WI38 (cell line): ENCODE results near the gene COL18A1.
A peak's percentile ranks its signal among the peaks of the same experiment; 100 is the strongest.

Experiments used
- H3K4me3 ChIP-seq: 2 replicates; pipeline ENCODE4 v1.5.1; 2011; ENCODE audit warnings: low read depth, mild to moderate bottlenecking, control low read depth, low read length
- TF ChIP-seq, protein P1 (sequence below): IDR thresholded peaks from 2 replicates; pipeline ENCODE4 v1.5.1; 2012; ENCODE audit warnings: low read depth, mild to moderate bottlenecking, control low read depth, low read length

Gene COL18A1

GRCh38 chr21:45455674-45456583 lies 51.0 kb downstream of the COL18A1 start:
- TF ChIP-seq, protein P1, sequence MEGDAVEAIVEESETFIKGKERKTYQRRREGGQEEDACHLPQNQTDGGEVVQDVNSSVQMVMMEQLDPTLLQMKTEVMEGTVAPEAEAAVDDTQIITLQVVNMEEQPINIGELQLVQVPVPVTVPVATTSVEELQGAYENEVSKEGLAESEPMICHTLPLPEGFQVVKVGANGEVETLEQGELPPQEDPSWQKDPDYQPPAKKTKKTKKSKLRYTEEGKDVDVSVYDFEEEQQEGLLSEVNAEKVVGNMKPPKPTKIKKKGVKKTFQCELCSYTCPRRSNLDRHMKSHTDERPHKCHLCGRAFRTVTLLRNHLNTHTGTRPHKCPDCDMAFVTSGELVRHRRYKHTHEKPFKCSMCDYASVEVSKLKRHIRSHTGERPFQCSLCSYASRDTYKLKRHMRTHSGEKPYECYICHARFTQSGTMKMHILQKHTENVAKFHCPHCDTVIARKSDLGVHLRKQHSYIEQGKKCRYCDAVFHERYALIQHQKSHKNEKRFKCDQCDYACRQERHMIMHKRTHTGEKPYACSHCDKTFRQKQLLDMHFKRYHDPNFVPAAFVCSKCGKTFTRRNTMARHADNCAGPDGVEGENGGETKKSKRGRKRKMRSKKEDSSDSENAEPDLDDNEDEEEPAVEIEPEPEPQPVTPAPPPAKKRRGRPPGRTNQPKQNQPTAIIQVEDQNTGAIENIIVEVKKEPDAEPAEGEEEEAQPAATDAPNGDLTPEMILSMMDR, result no peak
- peak overlapping the region; percentile 32 for H3K4me3 ChIP-seq

DNA sequence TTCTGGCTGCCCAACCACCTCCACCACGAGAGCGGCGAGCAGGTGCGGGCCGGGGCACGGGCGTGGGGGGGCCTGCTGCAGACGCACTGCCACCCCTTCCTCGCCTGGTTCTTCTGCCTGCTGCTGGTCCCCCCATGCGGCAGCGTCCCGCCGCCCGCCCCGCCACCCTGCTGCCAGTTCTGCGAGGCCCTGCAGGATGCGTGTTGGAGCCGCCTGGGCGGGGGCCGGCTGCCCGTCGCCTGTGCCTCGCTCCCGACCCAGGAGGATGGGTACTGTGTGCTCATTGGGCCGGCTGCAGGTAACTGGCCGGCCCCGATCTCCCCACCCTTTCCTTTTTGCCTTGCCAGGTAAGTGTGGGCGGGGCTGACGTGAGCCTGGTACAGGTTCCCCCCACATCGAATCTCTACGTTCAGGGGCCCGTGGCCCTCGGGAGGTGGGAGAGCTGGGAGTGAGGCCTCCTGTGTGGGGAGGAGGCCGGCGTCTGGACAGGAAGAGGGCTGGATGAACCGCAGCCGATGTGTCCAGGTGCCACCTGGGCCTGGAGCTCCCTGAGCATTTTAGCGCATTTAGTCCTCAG lies 51.7 kb downstream of the COL18A1 start:
- H3K4me3 ChIP-seq, result no peak overlapping the region
- TF ChIP-seq, protein P1, result no peak

DNA sequence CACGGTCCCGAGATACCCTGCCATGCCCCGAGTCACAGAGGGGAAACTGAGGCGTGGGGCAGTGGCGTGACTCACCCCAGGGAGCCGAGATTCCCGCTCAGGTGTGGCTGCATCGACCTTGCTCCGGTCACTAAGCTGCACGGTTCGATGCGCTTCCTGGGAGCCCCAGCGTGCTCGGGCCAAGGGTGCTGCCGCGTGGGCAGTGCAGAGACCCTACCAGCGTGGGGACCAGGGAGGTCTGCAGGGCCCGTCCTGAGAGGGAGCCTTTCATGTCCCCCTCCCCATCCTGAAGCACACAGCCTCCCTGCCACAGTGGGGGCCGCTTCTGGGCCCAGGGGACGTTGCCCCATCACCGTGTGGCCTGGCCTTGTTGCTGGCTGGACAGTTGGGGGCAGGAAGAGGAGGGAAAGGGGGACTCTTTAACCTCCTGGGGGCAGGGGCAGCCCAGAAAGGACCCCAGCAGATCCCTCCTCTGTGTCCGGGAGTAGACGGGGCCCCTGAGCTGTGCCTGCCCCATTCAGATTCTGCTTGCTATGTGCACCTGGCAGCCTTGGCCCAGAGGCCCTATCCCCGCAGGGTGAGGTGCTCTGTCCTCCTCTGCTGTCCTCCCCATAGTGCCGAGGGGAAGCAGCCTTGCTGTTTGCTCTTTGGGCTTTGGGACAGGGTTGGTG lies 52.3 kb downstream of the COL18A1 start:
- TF ChIP-seq, protein P1, result no peak
- H3K4me3 ChIP-seq, result no peak overlapping the region

DNA sequence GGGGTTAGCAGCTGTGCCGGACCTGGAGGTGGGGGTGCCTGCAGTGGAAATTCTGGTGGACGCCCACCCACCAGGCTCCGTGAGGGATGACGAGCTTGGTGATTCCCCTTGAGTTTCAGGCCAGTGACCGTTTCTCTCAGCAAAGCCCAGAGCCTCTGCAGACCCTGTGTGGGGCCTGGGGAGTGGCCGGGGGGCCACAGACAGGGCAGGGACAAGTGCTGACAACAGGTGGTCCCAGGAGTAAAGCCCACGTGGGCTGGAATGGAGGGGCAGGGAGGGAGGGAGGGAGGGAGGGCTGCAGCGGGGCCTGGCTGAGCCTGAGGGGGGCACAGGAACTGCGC lies 52.8 kb downstream of the COL18A1 start:
- H3K4me3 ChIP-seq, result no peak overlapping the region
- TF ChIP-seq, protein P1, result no peak

- no peak overlapping the region for H3K4me3 ChIP-seq
Observed at GRCh38 chr21:45458281-45459170, 53.6 kb downstream of the COL18A1 start.

GRCh38 chr21:45459171-45460010 lies 54.4 kb downstream of the COL18A1 start:
- H3K4me3 ChIP-seq, result no peak overlapping the region
- TF ChIP-seq, protein P1, result no peak

More at GRCh38 chr21:45458281-45459170, 53.6 kb downstream of the COL18A1 start:
- TF ChIP-seq, protein P1, result no peak
